Measurements from ENCODE around the gene FITM2. TPM values are rescaled to one million over a fixed set of nuclear protein-coding genes. Genes with fewer than 3 reads are reported as not detected.

Gene FITM2
- total and polyA plus RNA-seq, 2 donors (not counting 3 experiments of a cell fraction or from before 2014, with no cell fraction given) = 4.4 to 7.7 TPM

- FAIRE-seq (no peak), DNase-seq (ENCODE audit: low read depth, low spot score) (no peak)
- no peaks in the 10 kb centered on the region for H3K9me3 ChIP-seq (replicated peaks; ENCODE audit: control insufficient read depth, insufficient read depth, low read length)
- CTCF ChIA-PET = no interaction called here
- intact Hi-C loops (cut with micrococcal nuclease) (no loop called here), dilution Hi-C loops (cut with MboI; ENCODE audit: extremely low pct_ligation_motif_present, low sequenced_read_pairs) (no loop called here)
- TF ChIP-seq FOS (IDR thresholded peaks at IDR 0.05; ENCODE audit: borderline replicate concordance, insufficient read depth, low read length) (no peak), CTCF (IDR thresholded peaks at IDR 0.05; ENCODE audit: extremely low read depth in 1 of 2, insufficient read depth in 1 of 2, low read depth in 1 of 2, low read length in 2 of 2) (no peak), EZH2 (IDR thresholded peaks at IDR 0.05; ENCODE audit: borderline replicate concordance, low read depth, low read length, severe bottlenecking) (no peak), POLR2A (IDR thresholded peaks at IDR 0.05; ENCODE audit: low read depth, low read length) (no peak), POLR2AphosphoS5 (IDR thresholded peaks at IDR 0.05; ENCODE audit: insufficient read depth, low read depth, low read length) (no peak), JUN (IDR thresholded peaks at IDR 0.05; ENCODE audit: borderline replicate concordance, insufficient read depth, insufficient read length, low read depth) (no peak), MYC (IDR thresholded peaks at IDR 0.05; ENCODE audit: low read depth, low read length) (no peak)
- H3K36me3 ChIP-seq (ENCODE audit: control insufficient read depth in 2 of 2, extremely low read depth in 1 of 2, insufficient read depth in 2 of 2, low read length in 2 of 2) = no peaks in the 10 kb centered on the region
- no peak overlapping the region for H3K4me2 ChIP-seq (ENCODE audit: insufficient read depth, low read length)
- H3K27ac ChIP-seq (ENCODE audit: insufficient read depth, low read depth, low read length) = no peak overlapping the region
- H3K4me3 ChIP-seq (replicated peaks in 1 of 3; ENCODE audit: insufficient read depth in 1 of 3, low read depth in 1 of 3, low read length in 3 of 3) = no peak overlapping the region
- POLR2A ChIA-PET = no interaction called here
- no peak overlapping the region for H2AFZ ChIP-seq (ENCODE audit: low read depth, low read length)
- H3K9me1 ChIP-seq (replicated peaks; ENCODE audit: control insufficient read depth, extremely low read depth, insufficient read depth, low read length) = no peaks in the 10 kb centered on the region
- H3K27me3 ChIP-seq (ENCODE audit: control insufficient read depth in 2 of 2, insufficient read depth in 2 of 2, low read length in 2 of 2) = no peaks in the 10 kb centered on the region
- no peaks in the 10 kb centered on the region for H3K4me1 ChIP-seq (ENCODE audit: control insufficient read depth, extremely low read depth, insufficient read depth, low read length)
- H4K20me1 ChIP-seq (replicated peaks; ENCODE audit: control insufficient read depth, extremely low read depth, insufficient read depth, low read length) = no peaks in the 10 kb centered on the region
- no TSS peak for BruUV-seq (replicated peaks)
- no peaks in the 10 kb centered on the region for H3K79me2 ChIP-seq (ENCODE audit: control insufficient read depth, insufficient read depth, low read length)
- H3K9ac ChIP-seq (replicated peaks; ENCODE audit: extremely low read depth, insufficient read depth, low read length) = no peak overlapping the region
Measured at GRCh38 chr20:44288252-44288651, 22.8 kb downstream of the FITM2 start.
